ENCODE data around the gene GMDS.

The GMDS gene

DNA sequence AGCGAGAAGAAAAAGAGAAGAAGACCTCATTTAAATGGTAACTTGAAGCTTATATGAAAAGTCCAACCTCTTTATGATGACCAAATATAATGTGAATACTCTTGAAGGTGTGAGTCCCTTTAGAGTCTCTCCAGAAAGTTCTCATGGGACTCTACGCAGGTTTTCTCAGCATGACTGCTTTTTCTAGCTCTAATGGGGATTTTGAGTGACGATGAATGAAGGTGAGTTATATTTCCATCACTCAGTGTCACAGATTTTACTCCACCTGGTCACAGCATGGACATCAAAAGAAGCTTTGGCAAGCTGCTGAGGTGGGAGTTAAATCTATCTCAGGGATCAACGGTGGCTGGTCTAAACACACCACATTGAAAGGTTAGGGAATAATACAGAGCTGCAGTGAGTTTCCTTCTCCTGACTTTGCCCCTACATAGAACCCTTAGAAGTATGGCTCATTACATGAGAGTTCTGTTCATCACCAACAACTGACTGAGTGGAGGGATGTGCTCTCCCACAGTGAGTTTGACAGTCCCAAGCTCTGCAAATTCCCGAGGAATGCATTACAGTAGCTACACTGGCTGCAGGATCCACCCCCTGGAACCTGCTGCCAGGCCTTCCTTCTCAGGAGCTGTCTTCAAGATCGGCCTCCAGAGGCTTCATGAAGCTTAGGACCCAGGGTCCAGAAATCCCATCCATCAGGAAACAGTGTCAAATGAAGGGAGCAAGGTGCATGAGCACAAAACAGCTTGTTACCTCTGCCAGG, 508.9 kb downstream of the GMDS start:
- no peak for DNase-seq (ENCODE audit: low spot score)
- TF ChIP-seq, protein P1, sequence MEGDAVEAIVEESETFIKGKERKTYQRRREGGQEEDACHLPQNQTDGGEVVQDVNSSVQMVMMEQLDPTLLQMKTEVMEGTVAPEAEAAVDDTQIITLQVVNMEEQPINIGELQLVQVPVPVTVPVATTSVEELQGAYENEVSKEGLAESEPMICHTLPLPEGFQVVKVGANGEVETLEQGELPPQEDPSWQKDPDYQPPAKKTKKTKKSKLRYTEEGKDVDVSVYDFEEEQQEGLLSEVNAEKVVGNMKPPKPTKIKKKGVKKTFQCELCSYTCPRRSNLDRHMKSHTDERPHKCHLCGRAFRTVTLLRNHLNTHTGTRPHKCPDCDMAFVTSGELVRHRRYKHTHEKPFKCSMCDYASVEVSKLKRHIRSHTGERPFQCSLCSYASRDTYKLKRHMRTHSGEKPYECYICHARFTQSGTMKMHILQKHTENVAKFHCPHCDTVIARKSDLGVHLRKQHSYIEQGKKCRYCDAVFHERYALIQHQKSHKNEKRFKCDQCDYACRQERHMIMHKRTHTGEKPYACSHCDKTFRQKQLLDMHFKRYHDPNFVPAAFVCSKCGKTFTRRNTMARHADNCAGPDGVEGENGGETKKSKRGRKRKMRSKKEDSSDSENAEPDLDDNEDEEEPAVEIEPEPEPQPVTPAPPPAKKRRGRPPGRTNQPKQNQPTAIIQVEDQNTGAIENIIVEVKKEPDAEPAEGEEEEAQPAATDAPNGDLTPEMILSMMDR (IDR thresholded peaks at IDR 0.05; ENCODE audit: extremely low read depth, missing control alignments), result no peak

DNA sequence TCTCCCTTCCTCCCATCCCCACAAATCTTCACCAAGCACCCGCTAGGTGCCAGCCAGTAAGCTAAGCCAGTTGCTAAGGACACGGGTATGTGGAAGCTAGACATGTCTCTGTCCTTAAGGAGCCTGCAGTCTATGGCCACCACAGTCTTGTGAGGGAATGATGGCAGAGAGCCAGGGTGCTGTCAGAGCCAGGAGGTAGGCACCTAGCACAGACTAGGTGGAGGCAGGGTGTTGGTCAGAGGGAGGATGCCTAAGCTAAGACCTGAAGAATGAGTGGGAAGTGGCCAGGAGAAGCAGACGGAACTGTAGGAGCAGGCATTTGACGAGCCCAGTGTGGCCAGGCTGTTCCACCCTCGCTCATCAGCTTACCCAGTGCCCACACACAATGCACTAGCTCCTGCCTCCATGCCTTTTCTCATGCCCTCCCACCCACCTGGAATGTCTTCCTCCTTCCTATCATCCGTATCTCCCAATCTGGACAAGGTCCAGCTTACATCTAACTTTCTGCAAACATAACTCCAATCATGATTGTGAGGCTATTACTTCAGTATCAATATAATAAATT, 510.1 kb downstream of the GMDS start:
- DNase-seq (ENCODE audit: low spot score), result no peak
- TF ChIP-seq, protein P1 (IDR thresholded peaks at IDR 0.05; ENCODE audit: extremely low read depth, missing control alignments), result no peak

DNA sequence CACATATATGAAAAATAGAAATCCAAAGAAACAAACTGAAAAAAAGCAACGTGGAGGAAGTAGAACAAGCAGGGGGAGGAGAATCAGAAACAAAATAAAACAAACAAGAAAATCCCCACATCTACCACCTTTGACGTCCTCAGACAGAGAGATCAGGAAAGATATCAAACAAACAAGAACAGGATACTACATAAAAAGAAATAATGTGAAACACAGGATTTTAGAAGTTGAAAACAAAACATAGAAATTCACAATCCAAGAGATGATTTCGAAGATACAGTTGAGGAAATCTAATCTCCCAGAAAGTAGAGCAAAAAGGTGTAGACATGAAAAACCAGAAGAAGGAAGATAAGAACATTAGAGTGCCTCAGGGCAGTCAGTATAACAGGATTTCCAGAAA, 514.5 kb downstream of the GMDS start:
- TF ChIP-seq, protein P1 (IDR thresholded peaks at IDR 0.05; ENCODE audit: extremely low read depth, missing control alignments), result no peak
- no peak for DNase-seq (ENCODE audit: low spot score)

DNA sequence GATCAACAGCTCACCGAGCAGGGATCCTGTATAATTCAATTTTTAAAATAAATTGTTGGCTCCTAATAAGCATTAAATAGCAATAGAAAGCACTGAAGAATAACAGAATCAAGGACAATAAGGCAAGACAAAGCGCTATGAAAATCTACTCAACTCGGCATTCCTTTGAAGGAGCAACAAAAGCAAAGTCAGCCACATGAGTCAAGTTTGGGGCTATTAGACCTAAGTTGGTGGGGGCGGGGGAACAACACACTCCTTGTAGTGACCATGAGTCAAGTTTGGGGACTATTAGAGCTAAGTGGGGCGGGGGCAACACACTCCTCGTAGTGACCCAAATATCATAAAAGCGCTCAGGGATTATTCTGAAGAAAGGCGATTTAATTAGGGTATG, 515.7 kb downstream of the GMDS start:
- no peak for DNase-seq (ENCODE audit: low spot score)
- TF ChIP-seq, protein P1 (IDR thresholded peaks at IDR 0.05; ENCODE audit: extremely low read depth, missing control alignments), result no peak

DNA sequence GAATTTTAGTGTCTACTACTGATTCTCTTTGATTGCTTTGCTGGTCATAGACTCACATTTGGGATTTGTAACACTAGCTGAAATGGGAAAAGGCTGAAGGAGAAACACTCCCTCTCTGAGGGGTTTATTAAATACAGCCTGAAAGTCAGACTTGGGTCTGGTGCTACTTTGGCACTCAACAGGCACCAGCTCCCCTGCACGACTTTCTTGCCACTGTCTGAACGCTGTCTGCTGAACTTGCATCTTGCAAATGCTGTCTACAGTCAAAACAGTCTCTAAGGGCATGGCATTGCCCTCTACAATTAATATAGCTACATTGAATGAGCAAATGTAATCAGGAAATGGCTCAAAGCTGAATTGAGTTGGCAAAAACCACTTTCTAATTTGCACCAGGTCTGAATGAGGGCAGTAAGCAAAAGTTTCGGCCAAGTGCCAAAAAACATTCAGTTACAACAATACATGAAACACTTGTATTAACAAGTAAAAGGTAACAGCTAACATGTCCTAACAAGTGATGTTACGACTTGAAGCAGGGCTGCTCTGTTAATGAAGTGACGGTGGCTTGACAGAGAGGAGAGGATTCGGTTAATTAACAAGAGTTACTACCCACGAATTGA, 516.2 kb downstream of the GMDS start:
- TF ChIP-seq, protein P1 (IDR thresholded peaks at IDR 0.05; ENCODE audit: extremely low read depth, missing control alignments), result no peak
- no peak for DNase-seq (ENCODE audit: low spot score)

DNA sequence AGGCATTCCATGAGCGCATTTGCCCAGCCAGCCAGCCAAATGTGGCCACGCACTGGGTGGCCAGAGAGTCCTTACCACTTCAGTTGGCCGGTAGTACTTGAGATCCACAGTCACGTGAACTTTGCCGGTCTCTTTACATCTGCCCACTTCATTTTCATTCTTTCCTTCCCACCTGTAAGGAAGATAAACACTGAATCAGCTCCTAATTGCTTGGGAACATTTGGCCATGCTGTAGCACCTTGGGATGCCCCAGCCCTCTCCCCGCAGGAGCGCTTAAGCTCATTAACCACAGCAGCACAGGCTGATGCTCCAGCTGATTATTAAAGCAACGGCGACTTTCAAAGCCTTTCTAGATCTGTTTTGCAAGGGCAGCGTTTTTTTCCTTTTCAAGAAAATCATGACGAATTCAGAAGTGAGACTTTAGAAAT, 519.0 kb downstream of the GMDS start:
- TF ChIP-seq, protein P1 (IDR thresholded peaks at IDR 0.05; ENCODE audit: extremely low read depth, missing control alignments), result no peak
- no peak for DNase-seq (ENCODE audit: low spot score)

DNA sequence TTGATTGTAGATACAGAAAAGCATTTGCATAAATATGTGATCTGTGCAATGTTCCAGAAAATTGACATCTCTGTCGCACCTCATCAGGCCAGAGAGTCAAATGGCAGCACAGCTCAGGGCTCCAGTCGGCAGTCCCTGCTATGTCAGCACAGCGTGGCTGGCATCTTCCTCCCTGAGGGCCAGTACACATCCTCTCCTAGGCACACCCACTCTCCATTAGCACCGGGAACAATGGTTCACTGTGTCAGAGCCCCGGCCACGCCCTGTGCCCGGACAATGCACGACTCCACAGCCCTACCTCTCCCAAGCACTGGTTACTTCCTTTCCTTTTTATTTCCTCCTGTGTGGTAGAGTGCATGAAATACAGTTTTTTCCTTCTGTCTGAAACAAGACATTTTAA, 520.8 kb downstream of the GMDS start:
- TF ChIP-seq, protein P1 (IDR thresholded peaks at IDR 0.05; ENCODE audit: extremely low read depth, missing control alignments), result no peak
- DNase-seq (ENCODE audit: low spot score), result no peak

Measured in GM20000 (cell line).